ENCODE measurements around the gene PLA2G4B. TPM values are rescaled to one million over a fixed set of nuclear protein-coding genes. Genes with fewer than 3 reads are reported as not detected.
A peak's percentile ranks its signal among the peaks of the same experiment; 100 is the strongest.

Gene PLA2G4B
- total RNA-seq, 3 donors from 2014 or later = 3.2 to 11.0 (median 10.2) TPM

- TF ChIP-seq POLR2A (IDR thresholded peaks at IDR 0.05) (no peak), POLR2AphosphoS5 (IDR thresholded peaks at IDR 0.05) (no peak)
- TF ChIP-seq, protein P1, sequence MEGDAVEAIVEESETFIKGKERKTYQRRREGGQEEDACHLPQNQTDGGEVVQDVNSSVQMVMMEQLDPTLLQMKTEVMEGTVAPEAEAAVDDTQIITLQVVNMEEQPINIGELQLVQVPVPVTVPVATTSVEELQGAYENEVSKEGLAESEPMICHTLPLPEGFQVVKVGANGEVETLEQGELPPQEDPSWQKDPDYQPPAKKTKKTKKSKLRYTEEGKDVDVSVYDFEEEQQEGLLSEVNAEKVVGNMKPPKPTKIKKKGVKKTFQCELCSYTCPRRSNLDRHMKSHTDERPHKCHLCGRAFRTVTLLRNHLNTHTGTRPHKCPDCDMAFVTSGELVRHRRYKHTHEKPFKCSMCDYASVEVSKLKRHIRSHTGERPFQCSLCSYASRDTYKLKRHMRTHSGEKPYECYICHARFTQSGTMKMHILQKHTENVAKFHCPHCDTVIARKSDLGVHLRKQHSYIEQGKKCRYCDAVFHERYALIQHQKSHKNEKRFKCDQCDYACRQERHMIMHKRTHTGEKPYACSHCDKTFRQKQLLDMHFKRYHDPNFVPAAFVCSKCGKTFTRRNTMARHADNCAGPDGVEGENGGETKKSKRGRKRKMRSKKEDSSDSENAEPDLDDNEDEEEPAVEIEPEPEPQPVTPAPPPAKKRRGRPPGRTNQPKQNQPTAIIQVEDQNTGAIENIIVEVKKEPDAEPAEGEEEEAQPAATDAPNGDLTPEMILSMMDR (IDR thresholded peaks at IDR 0.05) = no peak
- peak overlapping the region; percentile 68 to 82 for H3K27ac ChIP-seq
- intact Hi-C loops (cut with DNase I; ENCODE audit: low total_unique reads) = no loop called here
These were observed 41.3 kb upstream of the PLA2G4B start for GRCh38 chr15:41797201-41797944.

GRCh38 chr15:41798607-41799487 is 39.8 kb upstream of the PLA2G4B start:
- H3K27ac ChIP-seq = peak overlapping the region in 1 of 2 donors; percentile 25

More at GRCh38 chr15:41797201-41797944, 41.3 kb upstream of the PLA2G4B start:
- Histone ChIP-seq H3K4me3 (peak overlapping the region in 1 of 3 donors; percentile 43), H3K27me3 (no peaks in the 10 kb centered on the region), H3K36me3 (no peaks in the 10 kb centered on the region), H3K4me1 (peaks cover 3 to 10% of the 10 kb centered on the region in 2 donors), H3K9me3 (no peaks in the 10 kb centered on the region)
- no peak for DNase-seq (ENCODE audit: low spot score in 2 of 2)

DNA sequence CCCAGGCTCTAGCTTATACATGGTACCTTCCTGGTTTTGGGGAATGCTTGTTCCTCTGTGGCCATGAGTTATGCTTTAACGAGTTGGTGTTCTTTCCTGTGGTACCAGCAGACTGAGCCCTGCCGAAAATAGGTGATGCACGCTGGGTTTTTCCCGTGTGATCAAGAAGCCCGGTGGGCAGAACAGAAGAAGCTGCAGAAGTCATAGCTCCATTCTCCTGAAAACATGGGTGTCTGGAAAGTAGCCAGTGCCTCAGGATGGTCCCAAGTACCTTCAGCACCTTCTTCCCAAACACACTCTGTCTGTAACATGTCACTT is 39.2 kb upstream of the PLA2G4B start:
- DNase-seq (ENCODE audit: low spot score in 2 of 2) = no peak
- Histone ChIP-seq H3K9me3 (no peaks in the 10 kb centered on the region), H3K36me3 (no peaks in the 10 kb centered on the region), H3K27ac (peak overlapping the region in 1 of 2 donors; percentile 25), H3K27me3 (no peaks in the 10 kb centered on the region), H3K4me3 (no peak overlapping the region), H3K4me1 (peaks cover 3 to 10% of the 10 kb centered on the region in 2 donors)
- TF ChIP-seq POLR2A (IDR thresholded peaks at IDR 0.05) (no peak), POLR2AphosphoS5 (IDR thresholded peaks at IDR 0.05) (no peak)
- TF ChIP-seq, protein P1 (IDR thresholded peaks at IDR 0.05) = no peak
- intact Hi-C loops (cut with DNase I; ENCODE audit: low total_unique reads) = no loop called here

More at GRCh38 chr15:41798607-41799487, 39.8 kb upstream of the PLA2G4B start:
- Histone ChIP-seq H3K4me3 (no peak overlapping the region), H3K27me3 (no peaks in the 10 kb centered on the region), H3K36me3 (no peaks in the 10 kb centered on the region), H3K9me3 (no peaks in the 10 kb centered on the region), H3K4me1 (peaks cover 3 to 10% of the 10 kb centered on the region in 2 donors)
- TF ChIP-seq POLR2AphosphoS5 (IDR thresholded peaks at IDR 0.05) (no peak), POLR2A (IDR thresholded peaks at IDR 0.05) (no peak)
- TF ChIP-seq, protein P1 (IDR thresholded peaks at IDR 0.05) = no peak
- intact Hi-C loops (cut with DNase I; ENCODE audit: low total_unique reads) = no loop called here
- no peak for DNase-seq (ENCODE audit: low spot score in 2 of 2)

- peaks cover 3 to 12% of the 10 kb centered on the region in 2 donors for H3K4me1 ChIP-seq
- no peak overlapping the region for H3K4me3 ChIP-seq
- H3K36me3 ChIP-seq = no peaks in the 10 kb centered on the region
- intact Hi-C loops (cut with DNase I; ENCODE audit: low total_unique reads) = no loop called here
- no peaks in the 10 kb centered on the region for H3K9me3 ChIP-seq
- H3K27ac ChIP-seq = no peak overlapping the region
- TF ChIP-seq POLR2A (IDR thresholded peaks at IDR 0.05) (no peak), POLR2AphosphoS5 (IDR thresholded peaks at IDR 0.05) (no peak)
- TF ChIP-seq, protein P1 (IDR thresholded peaks at IDR 0.05) = no peak
- DNase-seq (ENCODE audit: low spot score in 2 of 2) = no peak
- H3K27me3 ChIP-seq = no peaks in the 10 kb centered on the region
These were observed 37.5 kb upstream of the PLA2G4B start for GRCh38 chr15:41801185-41801584.

Measured in breast epithelium (tissue), 4 donors.